Endothelial cell (in vitro differentiated cells): ENCODE data around the gene CA9. TPM values are rescaled to one million over a fixed set of nuclear protein-coding genes. Genes with fewer than 3 reads are reported as not detected.
A peak's percentile ranks its signal among the peaks of the same experiment; 100 is the strongest.

Source experiments
- DNase-seq: peaks from one replicate; pipeline ENCODE4 v3.0.0; 2021; ENCODE audit warnings: low spot score
- H3K27ac Mint-ChIP-seq: one replicate; pipeline ENCODE4 v1.8.0; 2021; ENCODE audit warnings: mixed read lengths, inconsistent platforms; ENCODE audit not compliant: unreplicated experiment
- H3K27me3 Mint-ChIP-seq: one replicate; pipeline ENCODE4 v1.8.0; 2021; ENCODE audit warnings: mild to moderate bottlenecking, moderate library complexity, mixed read lengths, inconsistent platforms; ENCODE audit not compliant: unreplicated experiment
- H3K36me3 Mint-ChIP-seq: one replicate; pipeline ENCODE4 v1.8.0; 2021; ENCODE audit warnings: mild to moderate bottlenecking, low read depth, mixed read lengths, inconsistent platforms; ENCODE audit not compliant: unreplicated experiment
- H3K4me1 Mint-ChIP-seq: one replicate; pipeline ENCODE4 v1.8.0; 2021; ENCODE audit warnings: mild to moderate bottlenecking, mixed read lengths, inconsistent platforms; ENCODE audit not compliant: unreplicated experiment
- H3K4me3 Mint-ChIP-seq: one replicate; pipeline ENCODE4 v1.8.0; 2021; ENCODE audit warnings: mild to moderate bottlenecking, mixed read lengths, inconsistent platforms; ENCODE audit not compliant: unreplicated experiment
- H3K9me3 Mint-ChIP-seq: one replicate; pipeline ENCODE4 v1.8.0; 2021; ENCODE audit warnings: mixed read lengths, inconsistent platforms; ENCODE audit not compliant: unreplicated experiment
- CTCF ChIP-seq: fragments of 200-600 bp; sonication (generic); IDR thresholded peaks from one replicate; pipeline ENCODE4 v1.5.0; 2021; ENCODE audit warnings: antibody characterized with exemption; ENCODE audit not compliant: unreplicated experiment
- total RNA-seq: library from RNA; stranded (reverse); fragmentation: NEBNext Ultra II Directional; extraction: Animal tissue kit (Norgen Biotek cat#: 25700); gene quantifications from one replicate; pipeline ENCODE4 v1.2.1, GENCODE V29; 2021; ENCODE audit not compliant: unreplicated experiment

Gene CA9
- total RNA-seq, 1 donor from 2014 or later = 1.5 TPM

DNA sequence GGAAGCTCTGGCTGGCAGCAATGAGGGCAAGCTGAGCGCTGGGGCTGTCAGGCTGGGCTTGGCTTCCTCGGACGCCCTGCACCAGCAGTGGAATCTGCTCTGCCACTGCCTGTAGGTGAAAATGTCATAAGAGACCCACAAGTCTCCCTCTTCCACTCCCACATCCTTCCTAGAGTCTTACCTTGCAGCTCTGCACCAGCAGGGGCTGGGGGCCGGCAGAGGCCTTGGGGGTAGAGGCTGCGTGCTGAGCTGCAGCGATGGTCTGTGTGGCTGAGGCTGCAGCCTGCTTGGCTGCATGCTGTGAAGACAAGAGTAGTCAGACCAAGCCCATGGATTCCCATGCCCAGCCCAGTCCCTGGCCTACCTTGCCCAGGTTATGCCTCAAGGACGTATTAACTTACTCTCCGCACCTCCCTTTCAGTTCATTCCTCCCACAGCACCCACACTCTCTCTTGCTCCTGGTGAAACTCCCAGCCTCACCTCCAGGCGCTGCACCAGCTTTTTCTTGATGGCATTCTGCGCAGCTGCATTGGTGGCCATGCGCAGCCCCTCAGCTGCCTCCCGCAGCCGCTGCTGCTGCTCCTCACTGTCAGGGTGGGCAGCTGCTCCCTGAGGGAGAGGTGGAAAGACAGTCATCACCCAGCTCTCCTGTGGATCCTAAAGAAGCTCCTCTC lies 41.0 kb downstream of the CA9 start:
- Mint-ChIP-seq H3K27ac (peak overlapping the region; percentile 42), H3K36me3 (peaks cover 84% of the 10 kb centered on the region)

DNA sequence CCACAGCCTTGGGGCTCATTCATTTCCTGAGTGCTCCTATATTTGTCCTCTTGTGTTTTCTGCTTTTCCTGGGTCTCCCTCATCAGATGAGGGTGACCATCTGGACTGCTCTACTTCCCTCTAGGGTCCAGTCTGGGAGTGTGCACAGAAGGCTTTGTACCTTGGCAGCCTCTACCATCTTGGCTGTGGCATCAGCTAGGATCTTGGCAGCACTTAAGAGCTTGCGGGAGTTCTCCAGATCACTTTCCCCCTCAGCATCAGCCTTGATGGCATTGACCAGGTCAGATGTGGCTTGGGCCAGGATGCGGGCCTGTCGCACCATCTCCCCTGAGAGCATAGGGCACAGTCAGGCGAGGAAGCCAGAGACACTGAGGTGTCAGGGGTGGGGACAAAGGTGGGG lies 42.5 kb downstream of the CA9 start:
- H3K9me3 Mint-ChIP-seq = no peaks in the 10 kb centered on the region
- H3K27ac Mint-ChIP-seq = no peak overlapping the region
- no peaks in the 10 kb centered on the region for H3K4me1 Mint-ChIP-seq
- peaks cover 83% of the 10 kb centered on the region for H3K36me3 Mint-ChIP-seq
- H3K27me3 Mint-ChIP-seq = peaks cover 4% of the 10 kb centered on the region
- DNase-seq = no peak
- H3K4me3 Mint-ChIP-seq = peak overlapping the region; percentile 66
- TF ChIP-seq CTCF = no peak

More for the DNA sequence above, 41.0 kb downstream of the CA9 start:
- Mint-ChIP-seq H3K9me3 (no peaks in the 10 kb centered on the region), H3K4me3 (peak overlapping the region; percentile 67), H3K4me1 (no peaks in the 10 kb centered on the region), H3K27me3 (peaks cover 4% of the 10 kb centered on the region)
- TF ChIP-seq CTCF = no peak
- DNase-seq = no peak

GRCh38 chr9:35717132-35717870 lies 43.6 kb downstream of the CA9 start:
- no peaks in the 10 kb centered on the region for H3K9me3 Mint-ChIP-seq
- H3K27ac Mint-ChIP-seq = peak overlapping the region; percentile 52
- no peaks in the 10 kb centered on the region for H3K4me1 Mint-ChIP-seq
- no peak overlapping the region for H3K4me3 Mint-ChIP-seq
- no peak for DNase-seq
- no peak for TF ChIP-seq CTCF
- H3K27me3 Mint-ChIP-seq = peaks cover 9% of the 10 kb centered on the region
- H3K36me3 Mint-ChIP-seq = peaks cover 84% of the 10 kb centered on the region

DNA sequence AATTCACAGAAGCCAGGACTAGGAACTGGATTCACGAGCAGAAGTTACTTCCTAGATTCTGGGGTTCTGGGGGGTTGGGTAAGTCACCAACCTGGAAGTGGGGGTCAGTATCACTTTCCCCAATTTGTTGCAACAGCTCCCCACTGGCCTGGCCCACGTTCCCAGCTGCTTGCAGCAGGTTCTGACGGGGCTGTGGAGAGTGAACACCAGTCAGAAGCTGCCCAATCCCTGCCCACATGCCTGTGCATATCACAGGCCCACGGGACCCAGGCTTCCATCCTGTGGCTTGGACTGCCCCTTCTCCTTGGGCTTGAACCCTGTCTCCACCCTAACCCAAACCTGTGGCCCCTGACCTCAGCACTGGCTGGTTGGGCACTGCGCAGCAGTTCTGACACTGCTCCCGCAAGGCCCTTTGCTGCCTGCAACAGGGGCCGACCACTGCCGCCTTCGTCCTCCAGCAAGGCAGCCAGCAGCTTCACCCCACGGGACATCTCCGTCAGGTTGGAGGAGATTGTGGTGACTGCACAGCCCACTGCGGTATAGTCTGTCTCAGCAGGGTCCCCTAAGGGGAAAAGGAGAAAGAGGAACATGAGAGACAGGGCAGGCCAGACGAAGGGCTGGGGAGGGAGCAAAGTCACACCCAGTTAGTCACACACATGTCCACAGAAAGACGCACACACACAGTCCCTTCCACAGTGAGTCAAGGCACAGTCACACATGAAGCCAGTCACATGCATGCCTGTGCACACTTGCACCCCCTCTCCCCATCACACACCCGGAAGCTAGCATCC lies 45.2 kb downstream of the CA9 start:
- no peaks in the 10 kb centered on the region for H3K9me3 Mint-ChIP-seq
- no peak for TF ChIP-seq CTCF
- H3K4me1 Mint-ChIP-seq = no peaks in the 10 kb centered on the region
- peaks cover 87% of the 10 kb centered on the region for H3K36me3 Mint-ChIP-seq
- no peak overlapping the region for H3K27ac Mint-ChIP-seq
- no peak for DNase-seq
- peaks cover 10% of the 10 kb centered on the region for H3K27me3 Mint-ChIP-seq
- H3K4me3 Mint-ChIP-seq = peak overlapping the region; percentile 85
